HG02884 (cell line): ENCODE measurements around the gene FAM53A.

Source experiments
- ATAC-seq: cut with Tn5 transposase; IDR thresholded peaks from one replicate; pipeline ENCODE4 v1.9.1; 2021; ENCODE audit warnings: mild to moderate bottlenecking, moderate library complexity; ENCODE audit not compliant: unreplicated experiment

FAM53A gene

GRCh38 chr4:1625600-1626138, 58.4 kb downstream of the FAM53A start:
- ATAC-seq: no peak

- no peak for ATAC-seq
These were observed 59.6 kb downstream of the FAM53A start for GRCh38 chr4:1624519-1624910.

- no peak for ATAC-seq
These were observed 60.1 kb downstream of the FAM53A start for GRCh38 chr4:1623821-1624518.

GRCh38 chr4:1623400-1623799, 60.7 kb downstream of the FAM53A start:
- no peak for ATAC-seq

GRCh38 chr4:1622956-1623355, 61.2 kb downstream of the FAM53A start:
- no peak for ATAC-seq

- ATAC-seq: no peak
These were observed 61.9 kb downstream of the FAM53A start for GRCh38 chr4:1622238-1622637.

GRCh38 chr4:1621526-1621925, 62.6 kb downstream of the FAM53A start:
- ATAC-seq: no peak

- ATAC-seq: no peak
These were observed 64.9 kb downstream of the FAM53A start for GRCh38 chr4:1619151-1619672.

GRCh38 chr4:1618438-1618837, 65.7 kb downstream of the FAM53A start:
- no peak for ATAC-seq

- ATAC-seq: no peak
These were observed 67.6 kb downstream of the FAM53A start for GRCh38 chr4:1616557-1616930.

- ATAC-seq: no peak
These were observed 68.1 kb downstream of the FAM53A start for GRCh38 chr4:1615786-1616556.

GRCh38 chr4:1614854-1615595, 69.1 kb downstream of the FAM53A start:
- ATAC-seq: no peak

- no peak for ATAC-seq
These were observed 69.6 kb downstream of the FAM53A start for GRCh38 chr4:1614502-1614853.

- ATAC-seq: no peak
These were observed 70.1 kb downstream of the FAM53A start for GRCh38 chr4:1614049-1614448.

GRCh38 chr4:1613099-1613495, 71.0 kb downstream of the FAM53A start:
- ATAC-seq: no peak

- ATAC-seq: no peak
These were observed 71.6 kb downstream of the FAM53A start for GRCh38 chr4:1612278-1613098.

- ATAC-seq: no peak
These were observed 72.6 kb downstream of the FAM53A start for GRCh38 chr4:1611501-1611870.

- ATAC-seq: no peak
These were observed 73.2 kb downstream of the FAM53A start for GRCh38 chr4:1610791-1611500.

GRCh38 chr4:1609901-1610790, 74.0 kb downstream of the FAM53A start:
- ATAC-seq: no peak
